Endothelial cell of umbilical vein (primary cell): ENCODE data around the gene TARS1. TPM values are rescaled to one million over a fixed set of nuclear protein-coding genes. Genes with fewer than 3 reads are reported as not detected.

Source experiments
- BruUV-seq: library from RNA; stranded (reverse); fragments of 400-500 nt; replicated peaks from 2 replicates; lab custom pipeline; 2021; lab: Mats Ljungman, UMichigan
- CTCF ChIA-PET: fragments of 300-600, 350-600 bp; sonication (Branson Sonifier 250); formaldehyde crosslinking; loops from one replicate; lab custom pipeline; 2021; ENCODE audit warnings: antibody characterized with exemption, inconsistent platforms; lab: Charles Lee
- POLR2A ChIA-PET: fragments of 300-600, 350-600 bp; sonication (Branson Sonifier 250); formaldehyde crosslinking; loops from one replicate; lab custom pipeline; 2021; ENCODE audit warnings: antibody characterized with exemption, inconsistent platforms; lab: Charles Lee
- DNase-seq: peaks from one replicate; pipeline ENCODE4 v3.0.0-alpha.2; 2011; ENCODE audit warnings: low read depth, low spot score
- FAIRE-seq: peaks from 2 replicates; lab custom pipeline; 2011; peaks lifted over from hg19 to GRCh38; lab: Jason Lieb, UNC
- H2AFZ ChIP-seq: 2 replicates; pipeline ENCODE4 v1.6.0; 2012; ENCODE audit warnings: low read depth, low read length, control low read depth, inconsistent platforms
- H3K27ac ChIP-seq: 2 replicates; pipeline ENCODE4 v1.5.1; 2011; ENCODE audit warnings: low read depth, mild to moderate bottlenecking, control low read depth, low read length, moderate library complexity; ENCODE audit not compliant: insufficient read depth
- H3K27me3 ChIP-seq, 2 experiments: 2 replicates each; pipeline versions ENCODE4 v1.6.0 to v1.6.1; 2011; ENCODE audit warnings: low read length in 2 of 2, mixed read lengths in 1 of 2; ENCODE audit not compliant: control insufficient read depth in 2 of 2, insufficient read depth in 2 of 2
- H3K36me3 ChIP-seq, 2 experiments: 2 replicates in 1 of 2; 3 replicates in 1 of 2; pipeline ENCODE4 v1.5.1; 2011; ENCODE audit warnings: low read length in 2 of 2, mild to moderate bottlenecking in 1 of 2, moderate library complexity in 1 of 2; ENCODE audit not compliant: control insufficient read depth in 2 of 2, insufficient read depth in 2 of 2; ENCODE audit errors: extremely low read depth in 1 of 2
- H3K4me1 ChIP-seq: 3 replicates; pipeline ENCODE4 v1.5.1; 2011; ENCODE audit warnings: mild to moderate bottlenecking, low read length; ENCODE audit not compliant: control insufficient read depth, insufficient read depth; ENCODE audit errors: extremely low read depth
- H3K4me2 ChIP-seq: 2 replicates; pipeline ENCODE4 v1.6.1; 2011; ENCODE audit warnings: low read length, control low read depth, mixed read lengths; ENCODE audit not compliant: insufficient read depth
- H3K4me3 ChIP-seq, 3 experiments: fragments of 200-600 bp in 1 of 3; sonication (generic), shearing (Covaris generic) in 1 of 3; replicated peaks in 1 of 3; 2 replicates each; pipeline ENCODE4 v1.5.1; 2011 to 2016; ENCODE audit warnings: control low read depth in 3 of 3, low read length in 3 of 3, mild to moderate bottlenecking in 2 of 3, inconsistent platforms in 1 of 3, low read depth in 1 of 3, moderate library complexity in 1 of 3; ENCODE audit not compliant: insufficient read depth in 1 of 3
- H3K79me2 ChIP-seq: 2 replicates; pipeline ENCODE4 v1.6.0; 2012; ENCODE audit warnings: low read length, inconsistent platforms; ENCODE audit not compliant: control insufficient read depth, insufficient read depth
- H3K9ac ChIP-seq: replicated peaks from 2 replicates; pipeline ENCODE3; 2011; ENCODE audit warnings: low read length, control low read depth; ENCODE audit not compliant: insufficient read depth; ENCODE audit errors: extremely low read depth
- H3K9me1 ChIP-seq: replicated peaks from 3 replicates; pipeline ENCODE4 v1.6.0; 2011; ENCODE audit warnings: mild to moderate bottlenecking, low read length; ENCODE audit not compliant: control insufficient read depth, insufficient read depth; ENCODE audit errors: extremely low read depth
- H3K9me3 ChIP-seq: replicated peaks from 2 replicates; pipeline ENCODE4 v1.5.1; 2012; ENCODE audit warnings: low read length, inconsistent platforms; ENCODE audit not compliant: control insufficient read depth, insufficient read depth
- H4K20me1 ChIP-seq: replicated peaks from 2 replicates; pipeline ENCODE3; 2011; ENCODE audit warnings: mild to moderate bottlenecking, low read length; ENCODE audit not compliant: control insufficient read depth, insufficient read depth; ENCODE audit errors: extremely low read depth
- EZH2 ChIP-seq: IDR thresholded peaks from 2 replicates; pipeline ENCODE4 v1.6.1; 2012; ENCODE audit warnings: borderline replicate concordance, low read depth, mild to moderate bottlenecking, moderate library complexity, low read length, inconsistent platforms; ENCODE audit not compliant: severe bottlenecking
- FOS ChIP-seq: IDR thresholded peaks from 2 replicates; pipeline ENCODE4 v1.6.1; 2011; ENCODE audit warnings: mild to moderate bottlenecking, low read length, moderate library complexity, borderline replicate concordance; ENCODE audit not compliant: insufficient read depth
- GATA2 ChIP-seq: IDR thresholded peaks from 2 replicates; pipeline ENCODE4 v1.7.0; 2011; ENCODE audit warnings: low read depth, mild to moderate bottlenecking, moderate library complexity, mixed read lengths, low read length; ENCODE audit not compliant: insufficient read length, insufficient read depth
- JUN ChIP-seq: IDR thresholded peaks from 2 replicates; pipeline ENCODE4 v1.6.1; 2011; ENCODE audit warnings: borderline replicate concordance, low read depth; ENCODE audit not compliant: insufficient read length, insufficient read depth
- MAX ChIP-seq: IDR thresholded peaks from 2 replicates; pipeline ENCODE4 v1.6.1; 2011; ENCODE audit not compliant: insufficient read depth, insufficient read length
- MYC ChIP-seq: IDR thresholded peaks from one replicate; pipeline ENCODE4 v1.6.1; 2011; ENCODE audit warnings: mild to moderate bottlenecking, low read depth, low read length
- POLR2A ChIP-seq: IDR thresholded peaks from 2 replicates; pipeline ENCODE4 v1.6.1; 2012; ENCODE audit warnings: low read depth, mild to moderate bottlenecking, control low read depth, low read length
- POLR2AphosphoS5 ChIP-seq: IDR thresholded peaks from 2 replicates; pipeline ENCODE4 v1.6.1; 2012; ENCODE audit warnings: low read depth, mild to moderate bottlenecking, control low read depth, low read length, moderate library complexity; ENCODE audit not compliant: insufficient read depth
- dilution Hi-C: fragments of 300-500 bp; cut with MboI; formaldehyde crosslinking; loops from one replicate; pipeline ENCODE4 v1.15.0; 2019; ENCODE audit warnings: low sequenced_read_pairs; ENCODE audit not compliant: extremely low pct_ligation_motif_present
- intact Hi-C: fragments of 100-400 bp; cut with micrococcal nuclease; formaldehyde crosslinking; loops from one replicate; pipeline ENCODE4 v1.10.0; 2022
- polyA plus RNA-seq, 4 experiments: library from polyadenylated mRNA; depleted of rRNA in 3 of 4; stranded (reverse) in 3 of 4; unstranded in 1 of 4; fragments of >200 nt; gene quantifications; 2 replicates each; pipeline versions ENCODE4 v1.2.1 to v1.2.3, GENCODE V29; 2011 to 2012; ENCODE audit warnings: missing spikeins in 1 of 4
- total RNA-seq: library from RNA; stranded (reverse); gene quantifications from 2 replicates; pipeline ENCODE4 v1.2.3, GENCODE V29; 2021
- TF ChIP-seq, protein P1 (sequence below), 2 donors: IDR thresholded peaks; 1 replicate in 1 of 2; 2 replicates in 1 of 2; pipeline ENCODE4 v1.5.1; 2011; ENCODE audit warnings: low read length in 2 of 2, mild to moderate bottlenecking in 2 of 2, moderate library complexity in 2 of 2, control low read depth in 1 of 2, inconsistent platforms in 1 of 2, low read depth in 1 of 2; ENCODE audit not compliant: insufficient read depth in 1 of 2; ENCODE audit errors: extremely low read depth in 1 of 2

Gene TARS1
- total and polyA plus RNA-seq, 2 donors (not counting 3 experiments of a cell fraction or from before 2014, with no cell fraction given): 39.1 to 175 TPM

DNA sequence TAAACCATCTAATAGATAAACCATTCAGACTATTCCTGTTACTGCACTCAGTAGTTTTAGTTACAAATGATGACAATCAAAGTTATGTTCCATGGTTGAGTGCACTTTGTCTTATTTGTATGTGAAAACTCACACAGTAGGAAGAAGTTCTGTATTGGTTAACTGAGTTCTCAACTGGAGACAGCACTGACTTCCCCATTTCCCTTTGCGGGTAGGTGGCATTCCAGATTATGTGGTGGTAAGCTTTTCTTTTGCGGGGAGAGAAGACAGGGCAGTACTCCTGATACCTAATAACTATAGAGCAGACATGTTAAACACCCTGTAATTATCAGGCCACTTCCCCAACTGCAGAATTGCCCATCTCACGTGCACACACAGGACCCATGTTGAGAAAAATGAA is 24.4 kb downstream of the TARS1 start:
- no peak overlapping the region for H3K4me2 ChIP-seq
- ChIA-PET POLR2A (no interaction called here), CTCF (no interaction called here)
- H3K36me3 ChIP-seq: peaks cover 21 to 56% of the 10 kb centered on the region in 2 experiments
- no peak overlapping the region for H2AFZ ChIP-seq
- TF ChIP-seq POLR2AphosphoS5 (no peak), GATA2 (no peak), MYC (no peak), EZH2 (no peak), MAX (no peak), FOS (no peak), JUN (no peak), POLR2A (no peak)
- TF ChIP-seq, protein P1, sequence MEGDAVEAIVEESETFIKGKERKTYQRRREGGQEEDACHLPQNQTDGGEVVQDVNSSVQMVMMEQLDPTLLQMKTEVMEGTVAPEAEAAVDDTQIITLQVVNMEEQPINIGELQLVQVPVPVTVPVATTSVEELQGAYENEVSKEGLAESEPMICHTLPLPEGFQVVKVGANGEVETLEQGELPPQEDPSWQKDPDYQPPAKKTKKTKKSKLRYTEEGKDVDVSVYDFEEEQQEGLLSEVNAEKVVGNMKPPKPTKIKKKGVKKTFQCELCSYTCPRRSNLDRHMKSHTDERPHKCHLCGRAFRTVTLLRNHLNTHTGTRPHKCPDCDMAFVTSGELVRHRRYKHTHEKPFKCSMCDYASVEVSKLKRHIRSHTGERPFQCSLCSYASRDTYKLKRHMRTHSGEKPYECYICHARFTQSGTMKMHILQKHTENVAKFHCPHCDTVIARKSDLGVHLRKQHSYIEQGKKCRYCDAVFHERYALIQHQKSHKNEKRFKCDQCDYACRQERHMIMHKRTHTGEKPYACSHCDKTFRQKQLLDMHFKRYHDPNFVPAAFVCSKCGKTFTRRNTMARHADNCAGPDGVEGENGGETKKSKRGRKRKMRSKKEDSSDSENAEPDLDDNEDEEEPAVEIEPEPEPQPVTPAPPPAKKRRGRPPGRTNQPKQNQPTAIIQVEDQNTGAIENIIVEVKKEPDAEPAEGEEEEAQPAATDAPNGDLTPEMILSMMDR (IDR thresholded peaks at IDR 0.05; ENCODE audit: extremely low read depth in 1 of 2, insufficient read depth in 1 of 2, low read depth in 1 of 2, low read length in 2 of 2): no peak
- H3K4me3 ChIP-seq: no peak overlapping the region
- DNase-seq (no peak), FAIRE-seq (no peak)
- H3K9me1 ChIP-seq: no peaks in the 10 kb centered on the region
- no peaks in the 10 kb centered on the region for H3K4me1 ChIP-seq
- H3K9me3 ChIP-seq: no peaks in the 10 kb centered on the region
- no peaks in the 10 kb centered on the region for H3K27me3 ChIP-seq
- intact Hi-C loops: no loop called here
- dilution Hi-C loops: no loop called here
- peaks cover 2% of the 10 kb centered on the region for H3K79me2 ChIP-seq
- H3K9ac ChIP-seq: no peak overlapping the region
- H3K27ac ChIP-seq: no peak overlapping the region
- no peaks in the 10 kb centered on the region for H4K20me1 ChIP-seq
- BruUV-seq: no TSS peak
